ENCODE results near the gene DIPK1A.

GRCh38 chr1:92850019-92850418 lies 111.2 kb downstream of the DIPK1A start:
- TF ChIP-seq ZNF549 (tag by site-specific recombination; IDR thresholded peaks at IDR 0.05) (no peak), ZNF48 (tag by site-specific recombination; IDR thresholded peaks at IDR 0.05) (no peak)

All from HEK293 (cell line).